ENCODE measurements around the gene ZDHHC14.
A peak's percentile ranks its signal among the peaks of the same experiment; 100 is the strongest.

ZDHHC14 gene

DNA sequence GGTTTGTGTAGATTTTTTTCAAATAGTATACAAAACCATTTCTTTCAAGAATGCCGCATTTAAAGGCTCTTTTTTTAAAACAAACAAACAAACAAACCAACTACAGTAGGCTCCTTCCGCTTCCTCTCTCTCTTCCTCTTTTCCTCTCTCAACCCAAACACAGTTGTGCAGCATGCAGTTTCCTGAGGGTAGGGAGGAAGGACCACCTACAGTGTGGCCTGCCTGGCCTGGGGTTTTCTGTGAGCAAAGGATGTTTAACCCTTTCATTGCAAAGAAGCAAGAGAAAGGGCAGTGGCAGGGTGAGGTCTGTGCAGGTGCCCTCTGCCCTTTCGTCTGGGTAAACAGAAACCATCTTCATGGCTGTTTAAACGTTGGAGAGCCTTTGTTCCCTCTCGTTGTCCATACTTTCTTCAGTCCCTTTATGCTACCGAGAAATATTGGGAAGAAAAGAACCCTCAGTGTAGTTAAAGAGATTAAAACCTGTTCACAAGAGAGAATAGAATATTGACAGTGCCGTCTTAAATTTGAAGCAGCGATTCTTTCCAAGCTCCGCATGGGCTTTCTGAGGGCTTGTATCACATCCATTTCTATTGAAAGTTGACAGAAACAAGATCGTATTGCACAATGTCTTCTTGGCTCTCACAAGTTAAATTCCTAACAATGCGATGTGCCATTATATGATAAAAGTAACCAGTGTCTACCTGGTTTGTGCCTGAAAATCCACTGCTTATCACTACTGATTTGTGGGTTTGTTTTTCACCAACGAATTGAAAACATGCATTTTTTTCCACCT lies 226.5 kb downstream of the ZDHHC14 start:
- Histone ChIP-seq H3K4me2 (ENCODE audit: low read length) (no peak overlapping the region), H3K23ac (ENCODE audit: low read length) (no peak overlapping the region), H3K56ac (ENCODE audit: low read length) (no peak overlapping the region), H2BK120ac (ENCODE audit: low read depth, low read length) (no peak overlapping the region), H3K27me3 (ENCODE audit: insufficient read depth, low read length, poor library complexity) (no peaks in the 10 kb centered on the region), H3K4ac (ENCODE audit: low read depth, low read length) (no peak overlapping the region), H3K4me3 (ENCODE audit: low read length) (no peak overlapping the region), H4K5ac (ENCODE audit: low read length) (no peak overlapping the region), H3K79me2 (ENCODE audit: control insufficient read depth, insufficient read depth, low read length) (no peaks in the 10 kb centered on the region), H3K9ac (ENCODE audit: low read length) (no peak overlapping the region), H2AK5ac (ENCODE audit: low read length) (no peak overlapping the region), H2BK15ac (replicated peaks; ENCODE audit: low read depth) (no peak overlapping the region), H3K36me3 (ENCODE audit: control insufficient read depth, insufficient read depth, low read length) (no peaks in the 10 kb centered on the region), H4K8ac (ENCODE audit: low read depth, low read length) (no peak overlapping the region), H3K79me1 (ENCODE audit: low read length) (no peaks in the 10 kb centered on the region), H2BK5ac (ENCODE audit: low read length) (no peak overlapping the region), H3K4me1 (ENCODE audit: control insufficient read depth, low read depth, low read length) (peaks cover 8% of the 10 kb centered on the region), H3K27ac (ENCODE audit: low read depth, low read length) (no peak overlapping the region), H3K18ac (ENCODE audit: low read length) (no peak overlapping the region)
- peak; percentile 60 for DNase-seq
- no CpG with 5 or more reads among the region's 12 CpGs for WGBS (ENCODE audit: extremely low coverage, insufficient coverage, low lambda C conversion rate)

DNA sequence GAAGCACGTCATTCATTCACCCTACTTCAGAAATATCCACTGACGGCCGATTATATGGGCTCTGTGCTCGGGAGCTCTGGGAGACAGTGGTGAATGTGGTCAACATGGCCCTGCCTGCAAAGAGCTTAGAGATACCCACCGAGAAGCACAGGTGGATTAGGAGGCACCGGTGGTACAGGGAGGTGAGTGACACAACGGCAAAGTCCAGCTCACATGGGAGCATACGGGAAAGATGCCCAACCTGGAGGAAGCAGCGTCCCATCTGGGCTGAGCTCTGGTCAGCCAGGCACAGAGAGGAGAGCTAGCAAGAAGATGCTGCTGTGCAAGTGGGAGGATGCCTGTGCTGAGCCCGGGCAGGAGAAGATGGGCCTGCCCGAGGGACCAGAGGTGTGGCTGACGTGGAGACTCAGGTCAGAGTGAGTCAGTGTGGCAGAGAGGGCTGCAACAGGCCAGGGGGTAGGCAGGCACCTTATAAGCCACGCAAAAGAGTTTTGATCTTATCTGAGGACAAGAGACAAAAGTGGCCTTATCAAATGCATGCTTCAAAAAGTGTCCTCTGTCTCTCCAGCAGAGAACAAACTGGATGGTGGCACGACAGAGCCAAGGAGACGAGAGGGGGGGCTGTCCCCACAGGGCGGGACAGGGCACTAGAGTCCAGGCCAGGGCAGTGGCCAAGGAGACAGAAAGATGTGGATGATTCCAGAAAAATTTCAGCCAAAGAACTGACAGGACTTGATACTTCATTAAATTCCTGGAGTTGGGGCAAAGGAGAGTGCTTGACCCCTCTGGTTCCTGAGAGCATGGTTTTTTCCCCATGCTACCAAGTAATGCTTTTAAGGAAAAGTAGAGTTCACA lies 227.5 kb downstream of the ZDHHC14 start:
- no peak overlapping the region for H4K5ac ChIP-seq (ENCODE audit: low read length)
- no peak overlapping the region for H3K4me3 ChIP-seq (ENCODE audit: low read length)
- no peak for DNase-seq
- H2BK120ac ChIP-seq (ENCODE audit: low read depth, low read length): no peak overlapping the region
- H2BK5ac ChIP-seq (ENCODE audit: low read length): no peak overlapping the region
- H3K4me1 ChIP-seq (ENCODE audit: control insufficient read depth, low read depth, low read length): peaks cover 8% of the 10 kb centered on the region
- no peaks in the 10 kb centered on the region for H3K79me2 ChIP-seq (ENCODE audit: control insufficient read depth, insufficient read depth, low read length)
- no peak overlapping the region for H3K23ac ChIP-seq (ENCODE audit: low read length)
- H3K9ac ChIP-seq (ENCODE audit: low read length): no peak overlapping the region
- H3K36me3 ChIP-seq (ENCODE audit: control insufficient read depth, insufficient read depth, low read length): no peaks in the 10 kb centered on the region
- no peak overlapping the region for H3K27ac ChIP-seq (ENCODE audit: low read depth, low read length)
- H3K4ac ChIP-seq (ENCODE audit: low read depth, low read length): no peak overlapping the region
- H3K56ac ChIP-seq (ENCODE audit: low read length): no peak overlapping the region
- no CpG with 5 or more reads among the region's 16 CpGs for WGBS (ENCODE audit: extremely low coverage, insufficient coverage, low lambda C conversion rate)
- no peak overlapping the region for H3K18ac ChIP-seq (ENCODE audit: low read length)
- no peak overlapping the region for H2BK15ac ChIP-seq (replicated peaks; ENCODE audit: low read depth)
- H3K79me1 ChIP-seq (ENCODE audit: low read length): no peaks in the 10 kb centered on the region
- H3K4me2 ChIP-seq (ENCODE audit: low read length): no peak overlapping the region
- no peak overlapping the region for H4K8ac ChIP-seq (ENCODE audit: low read depth, low read length)
- no peak overlapping the region for H2AK5ac ChIP-seq (ENCODE audit: low read length)
- no peaks in the 10 kb centered on the region for H3K27me3 ChIP-seq (ENCODE audit: insufficient read depth, low read length, poor library complexity)

DNA sequence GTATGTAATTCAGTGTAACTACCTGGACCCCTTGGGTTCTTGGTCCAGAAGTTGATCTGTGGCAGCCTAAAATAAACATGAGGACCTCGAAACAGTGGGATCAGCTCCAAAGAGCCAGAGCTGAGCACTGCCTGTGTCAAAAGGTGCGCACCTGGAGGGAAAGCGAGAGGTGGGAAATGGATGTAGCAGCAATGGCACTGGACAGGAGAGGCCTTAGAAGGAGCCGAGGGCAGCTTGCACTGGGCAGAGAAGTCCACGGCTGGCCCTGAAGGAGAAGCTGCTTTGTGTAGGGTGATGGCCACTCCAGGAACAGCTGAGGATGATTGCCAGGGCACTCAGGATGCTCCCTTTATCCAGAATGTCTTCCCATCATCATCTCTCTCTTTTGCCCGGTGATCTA lies 228.1 kb downstream of the ZDHHC14 start:
- H2BK15ac ChIP-seq (replicated peaks; ENCODE audit: low read depth): no peak overlapping the region
- H3K27me3 ChIP-seq (ENCODE audit: insufficient read depth, low read length, poor library complexity): no peaks in the 10 kb centered on the region
- H3K9ac ChIP-seq (ENCODE audit: low read length): no peak overlapping the region
- no peak overlapping the region for H3K4me2 ChIP-seq (ENCODE audit: low read length)
- H4K8ac ChIP-seq (ENCODE audit: low read depth, low read length): no peak overlapping the region
- peaks cover 8% of the 10 kb centered on the region for H3K4me1 ChIP-seq (ENCODE audit: control insufficient read depth, low read depth, low read length)
- H3K4me3 ChIP-seq (ENCODE audit: low read length): no peak overlapping the region
- no peak overlapping the region for H3K27ac ChIP-seq (ENCODE audit: low read depth, low read length)
- H3K23ac ChIP-seq (ENCODE audit: low read length): no peak overlapping the region
- no peak overlapping the region for H3K56ac ChIP-seq (ENCODE audit: low read length)
- no peak for DNase-seq
- no peaks in the 10 kb centered on the region for H3K79me1 ChIP-seq (ENCODE audit: low read length)
- H4K5ac ChIP-seq (ENCODE audit: low read length): no peak overlapping the region
- H2AK5ac ChIP-seq (ENCODE audit: low read length): no peak overlapping the region
- no peaks in the 10 kb centered on the region for H3K36me3 ChIP-seq (ENCODE audit: control insufficient read depth, insufficient read depth, low read length)
- H3K79me2 ChIP-seq (ENCODE audit: control insufficient read depth, insufficient read depth, low read length): no peaks in the 10 kb centered on the region
- no CpG with 5 or more reads among the region's 6 CpGs for WGBS (ENCODE audit: extremely low coverage, insufficient coverage, low lambda C conversion rate)
- no peak overlapping the region for H2BK5ac ChIP-seq (ENCODE audit: low read length)
- no peak overlapping the region for H3K4ac ChIP-seq (ENCODE audit: low read depth, low read length)
- no peak overlapping the region for H2BK120ac ChIP-seq (ENCODE audit: low read depth, low read length)
- no peak overlapping the region for H3K18ac ChIP-seq (ENCODE audit: low read length)

DNA sequence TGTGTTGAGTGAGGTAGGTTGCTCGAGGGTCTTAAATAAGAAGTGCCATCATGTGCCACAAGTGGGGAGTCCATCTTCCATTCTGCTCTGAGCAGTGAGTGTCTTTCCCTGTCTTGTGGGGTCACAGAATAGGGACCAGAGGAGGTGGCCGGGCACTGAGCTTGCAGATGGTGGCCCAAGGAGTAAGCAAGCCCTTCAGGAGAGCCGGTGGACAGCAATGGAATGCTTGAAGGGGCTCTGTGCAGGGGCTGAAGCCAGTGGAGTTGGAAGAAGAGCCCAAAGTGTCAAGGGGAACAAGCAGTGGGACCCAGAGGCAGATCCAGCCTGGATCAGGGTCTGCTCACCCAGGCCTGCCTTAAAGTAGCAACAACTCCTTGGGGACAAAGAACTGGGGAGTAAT lies 228.6 kb downstream of the ZDHHC14 start:
- Histone ChIP-seq H4K5ac (ENCODE audit: low read length) (no peak overlapping the region), H3K27ac (ENCODE audit: low read depth, low read length) (no peak overlapping the region), H3K4me3 (ENCODE audit: low read length) (no peak overlapping the region), H3K27me3 (ENCODE audit: insufficient read depth, low read length, poor library complexity) (no peaks in the 10 kb centered on the region), H3K36me3 (ENCODE audit: control insufficient read depth, insufficient read depth, low read length) (no peaks in the 10 kb centered on the region), H2BK15ac (replicated peaks; ENCODE audit: low read depth) (no peak overlapping the region), H2BK120ac (ENCODE audit: low read depth, low read length) (no peak overlapping the region), H4K8ac (ENCODE audit: low read depth, low read length) (no peak overlapping the region), H3K4me1 (ENCODE audit: control insufficient read depth, low read depth, low read length) (peaks cover 8% of the 10 kb centered on the region), H3K4ac (ENCODE audit: low read depth, low read length) (no peak overlapping the region), H3K9ac (ENCODE audit: low read length) (no peak overlapping the region), H3K4me2 (ENCODE audit: low read length) (no peak overlapping the region), H3K79me2 (ENCODE audit: control insufficient read depth, insufficient read depth, low read length) (no peaks in the 10 kb centered on the region), H2AK5ac (ENCODE audit: low read length) (no peak overlapping the region), H3K56ac (ENCODE audit: low read length) (no peak overlapping the region), H3K79me1 (ENCODE audit: low read length) (no peaks in the 10 kb centered on the region), H2BK5ac (ENCODE audit: low read length) (no peak overlapping the region), H3K23ac (ENCODE audit: low read length) (no peak overlapping the region), H3K18ac (ENCODE audit: low read length) (no peak overlapping the region)
- DNase-seq: no peak
- WGBS (ENCODE audit: extremely low coverage, insufficient coverage, low lambda C conversion rate): no CpG with 5 or more reads among the region's 3 CpGs

DNA sequence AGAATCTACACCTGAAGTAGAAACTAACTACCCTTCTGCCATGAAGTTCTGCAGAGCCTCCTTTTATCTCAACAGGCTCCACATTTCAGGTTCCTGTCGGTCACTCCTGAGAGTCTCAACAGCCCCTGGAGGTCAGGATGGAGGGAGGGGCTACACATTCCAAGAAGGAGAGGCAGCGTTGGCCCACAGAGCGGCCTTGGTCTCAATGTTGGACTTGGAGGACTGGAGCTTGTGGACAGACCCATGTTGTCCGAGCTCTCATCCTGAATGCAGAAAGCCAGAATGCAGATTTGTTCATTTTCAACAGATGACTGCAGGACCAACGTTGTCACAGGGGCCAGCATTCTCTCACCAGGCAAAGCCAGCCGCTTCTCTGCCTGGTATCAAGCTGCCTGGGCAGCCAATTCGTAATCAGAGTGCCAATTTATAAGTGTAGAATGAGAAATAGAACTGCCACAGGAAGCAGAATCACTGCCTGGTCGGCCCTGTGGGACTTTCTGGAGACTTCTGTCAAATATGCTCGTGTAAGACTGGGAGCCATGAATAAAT lies 229.5 kb downstream of the ZDHHC14 start:
- no peaks in the 10 kb centered on the region for H3K79me2 ChIP-seq (ENCODE audit: control insufficient read depth, insufficient read depth, low read length)
- H4K5ac ChIP-seq (ENCODE audit: low read length): no peak overlapping the region
- H3K27me3 ChIP-seq (ENCODE audit: insufficient read depth, low read length, poor library complexity): no peaks in the 10 kb centered on the region
- no peak overlapping the region for H2BK120ac ChIP-seq (ENCODE audit: low read depth, low read length)
- no CpG with 5 or more reads among the region's 9 CpGs for WGBS (ENCODE audit: extremely low coverage, insufficient coverage, low lambda C conversion rate)
- no peaks in the 10 kb centered on the region for H3K36me3 ChIP-seq (ENCODE audit: control insufficient read depth, insufficient read depth, low read length)
- no peak overlapping the region for H3K27ac ChIP-seq (ENCODE audit: low read depth, low read length)
- H2BK5ac ChIP-seq (ENCODE audit: low read length): no peak overlapping the region
- no peak overlapping the region for H2BK15ac ChIP-seq (replicated peaks; ENCODE audit: low read depth)
- H4K8ac ChIP-seq (ENCODE audit: low read depth, low read length): no peak overlapping the region
- H3K23ac ChIP-seq (ENCODE audit: low read length): no peak overlapping the region
- H3K56ac ChIP-seq (ENCODE audit: low read length): no peak overlapping the region
- H3K9ac ChIP-seq (ENCODE audit: low read length): no peak overlapping the region
- H3K4me2 ChIP-seq (ENCODE audit: low read length): no peak overlapping the region
- no peak overlapping the region for H2AK5ac ChIP-seq (ENCODE audit: low read length)
- no peak overlapping the region for H3K4me3 ChIP-seq (ENCODE audit: low read length)
- H3K18ac ChIP-seq (ENCODE audit: low read length): no peak overlapping the region
- H3K4ac ChIP-seq (ENCODE audit: low read depth, low read length): no peak overlapping the region
- H3K4me1 ChIP-seq (ENCODE audit: control insufficient read depth, low read depth, low read length): peaks cover 8% of the 10 kb centered on the region
- no peaks in the 10 kb centered on the region for H3K79me1 ChIP-seq (ENCODE audit: low read length)
- DNase-seq: no peak

All from mesendoderm (in vitro differentiated cells).